HG03442 (cell line): ENCODE data around the gene EIF4G3.
"Not testable (repeated sequence)": the region's sequence is repeated elsewhere in the genome, so short reads cannot be mapped to it uniquely, and the experiment has no call there.

Experiments used
- ATAC-seq: cut with Tn5 transposase; IDR thresholded peaks from one replicate; pipeline ENCODE4 v1.9.1; 2021; ENCODE audit warnings: mild to moderate bottlenecking, moderate library complexity; ENCODE audit not compliant: unreplicated experiment

EIF4G3 gene

DNA sequence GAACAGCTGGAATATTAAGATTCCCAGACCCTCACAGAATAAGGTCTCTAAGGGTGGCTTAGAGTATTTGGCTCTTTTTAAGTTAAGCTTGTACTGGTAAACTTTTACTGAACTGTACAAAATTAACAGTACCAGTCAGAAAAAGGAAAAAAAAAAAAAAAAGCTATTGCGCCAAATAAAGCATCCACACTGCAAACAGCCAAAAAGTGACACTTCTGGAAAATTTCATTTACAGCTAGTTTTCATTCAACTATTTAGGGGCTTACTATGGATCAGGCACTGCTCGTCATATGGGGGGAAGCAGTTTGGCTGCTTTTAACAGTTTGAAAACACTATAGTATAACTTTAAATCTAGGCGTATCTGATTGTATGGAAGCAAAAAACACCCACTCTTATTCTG, 139.6 kb downstream of the EIF4G3 start:
- no peak for ATAC-seq

- ATAC-seq = no peak
Measured at GRCh38 chr1:21035794-21036193, 140.9 kb downstream of the EIF4G3 start.

DNA sequence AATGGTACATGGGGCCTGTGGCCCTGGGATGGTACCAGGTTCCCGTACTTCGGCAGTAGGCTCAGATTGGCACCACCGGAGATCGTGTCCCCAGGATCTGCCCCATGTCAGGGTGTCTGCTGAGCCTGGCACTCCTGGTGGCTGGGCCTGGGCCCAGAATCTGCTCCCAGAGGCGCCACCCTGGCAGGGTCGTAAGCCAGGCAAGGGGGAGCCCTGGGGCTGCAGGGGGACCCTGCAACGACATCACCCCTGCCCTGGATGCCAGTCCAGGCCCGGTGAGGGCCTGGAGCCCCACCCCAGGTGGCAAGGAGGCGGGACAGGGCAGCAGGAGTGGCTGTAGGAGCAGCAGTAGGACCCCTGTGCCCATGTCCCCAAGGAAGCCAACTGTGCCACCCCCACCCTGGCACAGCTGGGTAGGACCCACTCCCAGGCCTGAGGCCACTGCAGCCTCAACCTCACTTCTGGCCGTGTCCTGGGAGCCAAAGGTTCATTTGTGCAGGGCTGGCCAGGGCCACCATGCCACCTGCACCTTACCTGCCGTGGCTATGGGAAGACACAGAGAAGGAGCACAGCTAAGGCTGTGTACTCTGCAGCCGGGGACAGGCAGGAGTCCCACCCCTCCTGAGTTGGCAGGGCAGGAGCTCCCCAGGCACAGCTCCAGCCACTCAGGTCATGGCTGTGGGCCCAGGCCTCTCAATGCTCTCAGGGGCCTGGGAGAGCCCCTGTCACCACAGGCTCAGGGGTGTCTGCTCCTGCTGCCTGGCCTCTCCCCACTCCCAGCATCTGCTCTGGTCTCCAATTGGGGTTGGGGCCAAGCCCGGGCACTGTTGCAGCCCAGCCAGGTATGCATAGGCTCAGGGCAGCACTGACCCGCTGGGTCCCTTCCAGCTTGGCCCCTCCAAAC, 141.7 kb downstream of the EIF4G3 start:
- ATAC-seq = no peak

GRCh38 chr1:21032741-21033140, 144.0 kb downstream of the EIF4G3 start:
- ATAC-seq = no peak

DNA sequence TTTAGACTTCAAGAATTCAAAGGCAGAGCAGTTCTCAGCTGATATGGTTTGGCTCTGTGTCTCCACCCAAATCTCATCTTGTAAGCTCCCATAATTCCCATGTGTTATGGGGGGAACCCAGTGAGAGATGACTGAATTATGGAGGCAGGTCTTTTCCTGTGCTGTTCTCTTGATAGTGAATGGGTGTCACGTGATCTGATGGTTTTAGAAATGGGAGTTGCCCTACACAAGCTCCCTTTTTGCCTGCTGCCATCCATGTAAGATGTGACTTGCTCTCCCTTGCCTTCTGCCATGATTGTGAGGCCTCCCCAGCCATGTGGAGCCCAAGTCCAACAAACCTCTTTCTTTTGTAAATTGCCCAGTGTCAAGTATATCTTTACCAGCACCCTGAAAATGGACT, 146.5 kb downstream of the EIF4G3 start:
- no peak for ATAC-seq

DNA sequence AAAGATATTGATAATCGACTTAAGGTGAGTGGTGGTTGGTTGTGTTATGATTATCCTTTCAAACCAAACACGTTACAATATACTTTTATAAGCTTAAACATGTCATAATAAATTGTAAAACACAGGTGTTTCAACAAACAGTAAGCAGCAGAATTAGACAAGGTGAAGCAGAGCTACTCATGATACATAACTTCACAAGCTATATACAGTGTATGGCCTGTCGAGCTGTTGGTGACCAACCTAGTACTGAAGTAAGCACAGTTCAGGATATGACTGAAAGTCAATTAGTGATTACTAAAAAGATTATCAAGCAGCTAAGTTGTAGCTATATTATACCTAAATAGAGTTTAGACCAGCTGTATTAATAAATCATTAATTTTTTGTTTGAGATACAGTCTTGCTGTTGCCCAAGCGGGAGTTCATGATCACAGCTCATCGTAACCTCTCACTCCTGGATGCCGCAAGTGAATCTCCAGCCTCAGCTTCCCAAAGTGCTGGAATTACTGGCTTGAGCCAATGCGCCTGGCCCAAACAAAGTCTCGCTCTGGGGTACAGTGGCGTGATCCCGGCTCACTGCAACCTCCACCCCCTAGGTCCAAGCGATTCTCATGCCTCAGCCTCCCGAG, 148.1 kb downstream of the EIF4G3 start:
- no peak for ATAC-seq

- ATAC-seq = no peak
Measured at GRCh38 chr1:21027805-21028204, 148.9 kb downstream of the EIF4G3 start.

DNA sequence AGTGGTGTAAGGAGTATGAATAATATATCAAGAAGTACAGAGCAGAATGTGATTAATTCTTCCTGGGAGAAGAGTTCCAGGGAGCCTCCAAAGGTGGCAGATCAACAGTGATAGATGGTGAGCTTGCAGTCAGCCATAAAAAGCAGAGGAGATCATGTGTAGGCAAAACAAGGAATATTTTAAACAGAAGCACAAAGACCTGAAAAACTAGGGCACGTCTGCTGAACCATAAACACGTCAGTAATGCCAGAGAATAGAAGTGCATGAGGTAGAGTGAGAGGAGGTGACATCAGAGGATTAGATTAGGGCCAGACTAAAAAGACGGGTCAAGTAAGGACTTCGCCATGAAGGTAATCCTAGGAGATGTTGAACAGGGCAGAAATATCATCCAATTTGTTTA, 151.8 kb downstream of the EIF4G3 start:
- no peak for ATAC-seq

GRCh38 chr1:21024136-21024896, 152.4 kb downstream of the EIF4G3 start:
- ATAC-seq = not testable (repeated sequence)

DNA sequence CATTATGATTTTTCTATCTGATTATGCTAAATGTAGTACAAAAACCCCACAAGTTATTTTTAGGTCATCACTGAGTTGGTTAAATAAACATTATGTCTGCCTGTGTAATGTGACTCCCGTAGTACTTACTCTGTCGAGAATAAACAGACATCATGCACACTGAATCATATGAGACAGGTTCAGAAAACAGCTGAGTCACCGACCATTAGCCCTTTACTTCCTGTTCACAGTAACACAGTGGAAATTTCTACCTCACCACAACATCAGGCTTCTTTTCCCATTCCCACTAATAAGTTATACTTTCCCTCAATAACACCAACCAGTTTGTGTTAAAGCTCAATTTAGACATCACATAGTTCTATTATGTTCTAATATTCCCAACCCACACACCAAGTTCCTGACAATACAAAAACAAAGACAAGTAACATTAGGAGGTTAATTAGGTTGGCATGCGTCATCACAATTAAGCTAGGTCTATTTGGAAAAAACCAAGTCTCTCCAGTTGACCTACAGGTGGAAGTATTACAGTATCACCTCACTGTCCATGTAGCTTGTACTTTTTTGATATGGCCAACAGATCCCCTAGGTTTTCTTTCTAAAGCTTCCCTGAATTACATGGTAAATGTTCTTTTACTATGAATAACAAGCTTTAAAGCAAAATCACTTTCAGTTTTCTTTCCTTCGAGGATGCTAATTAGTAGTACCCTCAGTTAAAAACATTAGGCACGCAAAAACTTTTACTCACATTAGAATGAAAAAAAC, 154.2 kb downstream of the EIF4G3 start:
- ATAC-seq = peak; percentile 90

- ATAC-seq = no peak
Measured at GRCh38 chr1:21021311-21021710, 155.4 kb downstream of the EIF4G3 start.

- ATAC-seq = no peak
Measured at GRCh38 chr1:21020151-21020550, 156.5 kb downstream of the EIF4G3 start.

- no peak for ATAC-seq
Measured at GRCh38 chr1:21018673-21019072, 158.0 kb downstream of the EIF4G3 start.

DNA sequence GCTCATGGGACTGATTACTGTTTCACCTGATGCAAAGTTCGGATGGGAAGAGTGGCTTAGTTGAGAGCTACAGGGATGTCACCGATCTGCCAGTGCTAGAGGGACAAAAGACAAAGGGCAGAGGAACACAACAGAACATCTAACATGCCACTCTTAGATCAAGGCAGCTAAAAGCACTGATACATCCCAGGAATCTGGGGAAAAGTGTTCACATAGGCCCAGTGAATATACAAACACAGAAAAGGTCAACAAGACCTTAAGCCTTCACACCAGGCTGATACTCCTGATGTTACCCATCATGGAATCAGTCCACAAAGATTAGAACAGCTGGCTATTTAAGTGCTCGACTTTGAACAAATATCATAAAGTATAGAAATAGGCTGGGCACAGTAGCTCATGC, 163.2 kb downstream of the EIF4G3 start:
- no peak for ATAC-seq

DNA sequence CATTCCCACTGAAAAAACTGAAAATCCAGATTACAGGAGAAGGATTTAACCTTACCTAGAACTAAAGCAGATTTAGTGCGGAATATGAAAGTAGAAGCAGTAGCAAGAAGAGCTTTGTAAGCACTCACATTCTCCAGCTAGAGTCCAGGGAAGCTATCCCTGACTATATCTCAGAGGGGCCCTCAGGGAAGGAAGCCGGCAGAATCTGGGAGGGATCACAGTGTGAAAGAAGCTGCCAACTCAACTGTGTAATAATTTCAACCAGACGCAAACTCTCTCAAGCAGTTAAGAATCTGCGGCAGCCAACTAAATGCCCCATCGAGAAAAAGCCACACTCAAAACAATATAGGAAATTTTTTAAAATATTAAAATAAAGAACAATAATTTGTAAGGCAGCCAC, 163.8 kb downstream of the EIF4G3 start:
- ATAC-seq = no peak

- no peak for ATAC-seq
Measured at GRCh38 chr1:21007876-21008275, 168.8 kb downstream of the EIF4G3 start.

DNA sequence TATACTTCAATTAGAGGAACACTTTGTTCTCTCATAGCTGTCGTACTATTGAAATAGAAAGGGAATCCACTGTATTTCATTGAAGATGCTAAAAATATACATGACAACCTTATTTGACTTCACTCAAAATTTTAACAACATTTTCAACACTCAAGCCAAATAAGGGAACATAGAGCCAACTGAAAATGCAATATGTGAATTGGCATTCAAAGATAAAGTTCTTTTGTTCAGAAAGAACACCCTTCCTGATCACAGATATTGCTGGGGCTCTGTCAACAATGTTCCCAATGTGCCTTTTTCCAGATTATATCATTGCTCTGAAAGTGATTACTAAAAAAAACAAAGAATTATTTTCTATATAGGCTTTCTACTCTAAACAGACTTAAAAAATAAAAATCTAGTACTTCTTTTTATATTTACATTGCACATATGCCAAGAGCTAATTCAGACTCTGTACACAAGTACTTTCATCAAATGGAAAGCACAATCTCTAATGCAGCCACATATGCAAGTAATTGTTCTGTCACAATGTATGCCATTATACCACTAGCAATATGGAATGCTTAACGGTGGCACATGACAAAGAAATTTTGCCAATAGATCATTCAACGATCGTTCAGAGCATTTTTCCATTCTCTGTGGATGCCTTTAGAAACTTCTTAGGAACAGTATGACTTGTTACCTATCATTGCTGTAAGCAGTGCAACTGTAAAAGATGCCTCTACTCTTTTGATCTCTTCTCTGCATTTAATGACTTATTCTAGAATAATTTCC, 171.0 kb downstream of the EIF4G3 start:
- ATAC-seq = no peak

DNA sequence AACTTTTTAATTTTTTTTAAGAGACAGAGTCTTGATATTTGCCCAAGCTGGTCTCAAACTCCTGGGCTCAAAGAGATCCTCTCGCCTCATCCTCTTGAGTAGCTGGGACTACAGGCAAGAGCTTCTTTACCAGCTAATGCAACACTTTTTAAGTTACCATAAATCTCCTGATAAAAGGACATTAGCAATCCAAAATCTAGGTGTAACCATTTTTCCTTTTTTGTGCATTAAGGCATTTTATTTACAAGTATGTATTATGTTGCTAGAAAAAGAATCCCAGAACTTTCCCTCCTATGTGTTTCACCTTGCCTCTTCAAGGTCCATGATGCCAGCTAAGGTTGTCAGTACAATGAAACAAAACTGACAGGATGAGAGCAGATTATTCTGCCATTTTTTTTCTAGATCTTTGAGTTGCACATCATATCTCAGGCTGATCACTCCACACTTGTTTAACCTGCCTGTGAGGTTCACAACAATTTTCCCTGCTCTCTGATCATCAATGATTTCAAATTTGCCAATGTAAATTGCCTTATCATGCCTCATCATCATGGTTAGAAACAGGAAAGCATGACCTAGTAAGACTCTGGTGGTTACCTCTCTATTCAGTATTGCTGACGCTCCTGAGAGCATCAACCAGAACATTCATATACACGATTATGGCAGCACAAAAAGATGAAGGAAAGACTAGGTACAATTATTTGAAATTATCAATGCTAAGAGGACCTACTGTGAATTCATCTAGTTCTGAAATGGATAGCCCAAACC, 173.2 kb downstream of the EIF4G3 start:
- no peak for ATAC-seq

DNA sequence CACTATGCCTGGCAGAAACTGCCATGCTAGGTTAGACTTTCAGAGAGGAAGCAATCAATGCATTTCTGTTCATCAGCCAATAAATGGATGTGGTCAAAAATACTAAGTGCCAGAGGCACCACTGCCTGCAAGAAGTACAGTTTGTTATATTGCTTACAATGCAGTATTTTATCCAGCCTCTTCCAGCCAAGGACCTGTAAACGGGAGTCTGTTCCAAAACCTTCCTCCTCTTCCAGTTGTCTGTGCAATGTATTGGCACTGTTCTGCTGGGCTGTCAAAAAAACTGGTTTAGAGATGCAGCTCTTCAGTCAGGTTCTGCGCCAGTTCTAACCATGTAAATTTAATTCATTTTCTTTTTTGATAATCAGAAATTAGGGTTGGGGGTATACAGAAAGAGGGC, 175.7 kb downstream of the EIF4G3 start:
- ATAC-seq = no peak

DNA sequence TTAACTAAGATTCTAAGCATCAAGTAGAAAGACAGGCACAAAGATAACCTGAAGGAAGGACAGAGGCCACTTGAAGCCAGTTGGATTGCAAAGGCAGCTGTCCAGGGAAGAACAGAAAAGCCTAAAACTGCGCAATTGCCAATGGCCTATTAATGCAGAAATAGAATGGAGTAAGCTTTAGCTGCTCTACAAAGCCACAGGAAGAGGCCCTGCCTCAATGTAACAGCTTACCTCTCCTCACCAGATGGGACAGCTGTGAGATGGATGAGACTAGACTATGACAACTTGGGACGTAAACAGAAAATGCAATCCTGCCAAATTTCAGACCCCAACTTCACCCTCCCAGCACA, 176.5 kb downstream of the EIF4G3 start:
- no peak for ATAC-seq
